MV-4-11 (cell line): ENCODE results near the gene TMEM203.
"Not testable (repeated sequence)": the region's sequence is repeated elsewhere in the genome, so short reads cannot be mapped to it uniquely, and the experiment has no call there.

Experiments
- DNase-seq: peaks from one replicate; lab custom pipeline; 2025; lab: John Stamatoyannopoulos, UW

Gene TMEM203

GRCh38 chr9:137241490-137242268 is 36.2 kb upstream of the TMEM203 start:
- peak; percentile 38 for DNase-seq

DNA sequence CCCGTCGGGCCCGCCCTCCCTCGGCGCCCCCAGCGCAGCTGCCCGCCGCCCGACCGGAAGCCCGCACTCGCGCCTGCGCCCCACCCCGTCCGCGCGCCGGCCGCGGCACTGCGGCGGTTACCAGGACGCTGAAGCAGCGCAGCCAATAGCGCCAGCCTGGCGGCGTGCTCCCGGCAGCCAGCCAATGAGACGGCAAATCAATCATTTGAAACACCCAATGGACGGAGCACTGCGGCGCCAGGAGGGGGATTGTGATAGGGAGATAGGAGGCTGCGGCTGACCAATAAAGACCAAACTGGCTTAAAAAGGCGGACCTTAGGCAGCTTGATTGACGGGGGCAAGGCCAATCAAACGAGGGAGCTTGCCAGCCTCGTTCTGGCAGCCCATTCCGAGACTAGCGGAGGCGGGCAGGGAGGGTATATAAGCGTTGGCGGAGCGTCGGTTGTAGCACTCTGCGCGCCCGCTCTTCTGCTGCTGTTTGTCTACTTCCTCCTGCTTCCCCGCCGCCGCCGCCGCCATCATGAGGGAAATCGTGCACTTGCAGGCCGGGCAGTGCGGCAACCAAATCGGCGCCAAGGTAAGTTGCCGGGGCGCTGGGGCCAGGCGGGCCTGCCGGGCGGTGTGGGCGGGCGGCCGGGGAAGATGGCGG is 35.5 kb upstream of the TMEM203 start, which contains the start of gene TUBB4B:
TUBB4B (plus strand) TSS at position 447 of the 649 bp plus-strand sequence; CDS start at position 521, 74 bp downstream.
- DNase-seq, result peak; percentile 100

- DNase-seq, result peak; percentile 79
Observed at GRCh38 chr9:137240318-137240840, 34.9 kb upstream of the TMEM203 start.

GRCh38 chr9:137239541-137240200 is 34.2 kb upstream of the TMEM203 start:
- DNase-seq, result not testable (repeated sequence)

- no peak for DNase-seq
Observed at GRCh38 chr9:137237759-137238726, 32.6 kb upstream of the TMEM203 start.

GRCh38 chr9:137236936-137237421 is 31.5 kb upstream of the TMEM203 start:
- DNase-seq, result no peak

DNA sequence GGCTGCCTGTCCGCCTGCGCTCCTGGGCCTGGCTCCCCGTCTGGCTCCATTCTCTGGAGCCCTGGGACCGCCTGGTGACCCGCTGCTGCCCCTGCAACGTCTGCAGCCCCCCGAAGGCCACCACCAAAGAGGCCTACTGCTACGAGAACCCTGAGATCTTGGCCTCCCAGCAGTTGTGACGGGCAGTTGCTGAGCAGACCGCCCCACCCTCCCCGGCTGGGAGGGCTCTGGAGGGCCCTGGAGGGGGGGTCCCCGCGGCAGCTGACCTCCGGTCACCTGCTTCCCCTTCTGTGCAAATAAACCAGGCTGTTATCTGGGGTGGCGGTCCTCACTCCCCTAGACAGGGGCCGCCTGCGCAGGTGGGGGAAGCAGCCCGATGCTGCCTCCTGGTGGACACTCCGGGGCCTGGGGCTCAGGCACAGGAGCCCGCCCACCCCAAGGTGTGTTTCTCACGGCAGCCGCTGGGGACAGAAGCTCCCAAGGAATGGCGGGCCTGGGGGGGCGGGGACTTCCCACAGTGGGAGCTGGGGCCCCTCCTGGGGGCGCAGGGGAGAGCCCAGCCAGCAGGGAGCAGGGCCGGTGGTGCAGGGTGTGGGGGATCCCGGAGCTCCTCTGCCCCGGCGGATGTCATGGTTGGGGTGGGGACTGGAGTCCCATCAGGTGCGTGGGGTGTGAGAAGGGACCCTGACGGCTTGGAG is 30.9 kb upstream of the TMEM203 start:
- peak; percentile 75 for DNase-seq

DNA sequence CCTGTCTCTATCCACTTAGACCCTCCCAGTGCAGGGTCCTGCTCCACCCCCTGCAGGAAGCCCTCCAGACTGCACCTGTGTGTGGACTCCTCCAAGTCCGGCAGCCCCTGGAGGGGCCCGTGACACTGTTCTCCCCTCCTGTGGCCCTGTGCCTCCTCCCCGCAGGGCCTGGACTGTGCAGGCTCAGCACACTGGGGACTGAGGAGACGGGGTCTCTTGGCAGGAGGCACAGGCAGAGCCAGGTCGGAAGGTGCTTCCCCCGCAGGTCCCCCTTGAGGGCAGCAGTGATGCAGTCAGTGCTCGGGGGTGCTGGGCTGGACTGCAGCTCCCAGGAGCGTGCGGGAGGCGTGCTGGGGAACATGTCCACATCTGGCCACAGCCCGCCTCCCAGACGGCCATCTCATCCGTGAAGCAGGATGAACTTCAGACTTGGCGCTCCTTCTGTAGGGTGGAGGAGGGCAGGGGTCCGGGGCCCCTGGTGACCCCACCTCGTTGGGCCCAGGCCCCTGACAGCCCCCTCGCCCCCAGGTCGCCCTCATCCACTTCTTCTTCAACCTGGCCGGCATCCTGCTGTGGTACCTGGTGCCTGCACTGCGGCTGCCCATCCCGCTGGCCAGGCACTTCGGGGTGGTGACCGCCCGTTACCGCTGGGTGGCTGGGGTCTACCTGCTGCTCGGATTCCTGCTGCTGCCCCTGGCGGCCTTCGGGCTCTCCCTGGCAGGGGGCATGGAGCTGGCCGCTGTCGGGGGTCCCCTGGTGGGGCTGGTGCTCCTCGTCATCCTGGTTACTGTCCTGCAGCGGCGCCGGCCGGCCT is 30.2 kb upstream of the TMEM203 start:
- DNase-seq, result no peak

DNA sequence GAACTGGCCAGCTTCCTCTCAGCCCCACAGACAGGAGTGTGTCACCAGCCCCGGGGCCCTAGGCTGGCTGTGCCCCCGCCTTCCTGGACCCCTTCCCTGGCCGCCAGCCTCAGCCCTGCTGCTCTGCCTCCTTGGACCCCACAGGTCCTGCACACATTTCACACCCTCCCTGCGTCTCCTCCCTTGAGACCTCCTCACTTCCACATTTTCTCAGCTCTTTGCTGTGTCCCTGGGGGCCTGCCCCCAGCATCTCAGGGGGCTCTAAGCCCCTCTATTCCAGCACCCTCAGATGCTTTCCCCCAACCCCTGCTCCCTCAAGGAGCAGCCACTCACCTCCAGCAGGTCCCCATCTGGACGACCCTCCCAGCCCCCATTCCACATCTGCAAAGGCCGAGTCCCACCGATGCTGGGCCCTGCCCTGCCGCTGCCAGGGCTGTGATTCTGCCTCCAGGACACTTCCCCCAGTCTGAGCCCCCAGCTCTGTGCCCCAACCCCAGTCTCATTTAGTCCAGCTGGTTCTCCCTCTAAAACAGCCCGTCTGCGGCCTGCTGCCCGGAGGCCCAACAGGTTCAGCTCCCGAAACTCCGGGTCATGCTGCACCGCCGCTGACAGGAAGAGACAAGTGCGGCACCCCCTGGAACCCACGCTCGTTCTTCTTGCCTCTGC is 29.4 kb upstream of the TMEM203 start:
- DNase-seq, result no peak

DNA sequence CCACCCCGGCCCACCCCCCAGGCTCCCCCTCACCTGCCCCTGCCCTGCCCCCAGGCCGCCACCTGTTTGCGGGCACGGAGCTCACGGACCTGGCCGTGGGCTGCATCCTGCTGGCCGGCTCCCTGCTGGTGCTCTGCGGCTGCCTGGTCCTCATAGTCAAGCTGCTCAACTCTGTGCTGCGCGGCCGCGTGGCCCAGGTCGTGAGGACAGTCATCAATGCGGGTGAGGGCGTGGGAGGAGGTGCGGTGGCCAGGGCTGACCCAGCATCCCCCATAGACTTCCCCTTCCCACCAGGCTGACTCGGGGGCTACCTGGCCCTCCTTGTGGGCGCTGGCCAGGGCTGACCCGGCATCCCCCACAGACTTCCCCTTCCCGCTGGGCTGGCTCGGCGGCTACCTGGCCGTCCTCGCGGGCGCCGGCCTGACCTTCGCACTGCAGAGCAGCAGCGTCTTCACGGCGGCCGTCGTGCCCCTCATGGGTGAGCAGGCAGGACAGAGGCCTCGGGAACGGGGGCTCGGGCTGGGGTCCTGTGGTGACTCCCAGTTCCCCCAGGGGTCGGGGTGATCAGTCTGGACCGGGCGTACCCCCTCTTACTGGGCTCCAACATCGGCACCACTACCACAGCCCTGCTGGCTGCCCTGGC is 28.7 kb upstream of the TMEM203 start:
- no peak for DNase-seq

DNA sequence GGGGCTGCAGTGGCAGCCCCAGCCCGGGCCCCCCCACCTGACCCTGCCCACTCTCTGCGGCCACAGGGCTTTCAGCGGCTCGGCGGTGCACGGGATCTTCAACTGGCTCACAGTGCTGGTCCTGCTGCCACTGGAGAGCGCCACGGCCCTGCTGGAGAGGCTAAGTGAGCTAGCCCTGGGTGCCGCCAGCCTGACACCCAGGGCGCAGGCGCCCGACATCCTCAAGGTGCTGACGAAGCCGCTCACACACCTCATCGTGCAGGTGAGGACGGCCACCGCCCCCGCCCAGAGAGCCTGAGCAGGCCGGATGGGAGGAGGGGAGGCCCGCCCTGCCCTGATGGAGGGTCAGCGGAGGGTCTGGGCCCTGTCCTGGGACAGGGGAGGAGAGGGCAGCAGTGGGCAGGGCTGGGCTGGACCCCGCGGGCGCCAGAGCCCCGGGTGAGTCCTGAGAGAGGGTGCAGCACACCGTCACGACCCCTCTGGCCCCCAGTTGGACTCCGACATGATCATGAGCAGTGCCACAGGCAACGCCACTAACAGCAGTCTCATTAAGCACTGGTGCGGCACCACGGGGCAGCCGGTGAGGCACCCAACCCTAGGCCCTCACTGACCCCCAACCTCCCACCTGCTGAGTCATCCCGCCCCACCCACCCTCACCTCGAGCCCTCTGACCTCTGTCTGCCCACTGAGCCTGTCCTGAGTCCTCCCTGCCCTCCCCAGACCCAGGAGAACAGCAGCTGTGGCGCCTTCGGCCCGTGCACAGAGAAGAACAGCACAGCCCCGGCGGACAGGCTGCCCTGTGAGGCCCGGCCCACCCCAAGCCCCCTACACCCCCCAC is 27.9 kb upstream of the TMEM203 start:
- no peak for DNase-seq

GRCh38 chr9:137232510-137232909 is 27.1 kb upstream of the TMEM203 start:
- no peak for DNase-seq

GRCh38 chr9:137232101-137232500 is 26.7 kb upstream of the TMEM203 start:
- DNase-seq, result no peak

GRCh38 chr9:137231372-137232039 is 26.1 kb upstream of the TMEM203 start:
- no peak for DNase-seq

- no peak for DNase-seq
Observed at GRCh38 chr9:137230705-137231371, 25.4 kb upstream of the TMEM203 start, which contains the start of gene SLC34A3. Gene SLC34A3 (plus strand): TSS chr9:137230901. CDS start chr9:137231703, 802 bp downstream.

GRCh38 chr9:137229903-137230704 is 24.7 kb upstream of the TMEM203 start:
- no peak for DNase-seq
